ENCODE results near the gene MRPS2. TPM values are rescaled to one million over a fixed set of nuclear protein-coding genes. Genes with fewer than 3 reads are reported as not detected.

Gene MRPS2
- total and polyA plus RNA-seq, 2 donors (not counting 3 experiments of a cell fraction or from before 2014, with no cell fraction given), result 50.8 to 231 TPM

GRCh38 chr9:135522137-135522877 lies 21.8 kb downstream of the MRPS2 start:
- CTCF ChIA-PET, result interaction anchor here (0.9 kb wide), 1 partner anchor 18 kb away, joined by 3 read pairs; no protein-coding TSS in a partner anchor

More at GRCh38 chr9:135522137-135522877, 21.8 kb downstream of the MRPS2 start:
- no peak for TF ChIP-seq CTCF (IDR thresholded peaks at IDR 0.05; ENCODE audit: extremely low read depth in 1 of 2, insufficient read depth in 1 of 2, low read depth in 1 of 2, low read length in 2 of 2)
- no peak for TF ChIP-seq POLR2A (IDR thresholded peaks at IDR 0.05; ENCODE audit: low read depth, low read length)
- TF ChIP-seq JUN (IDR thresholded peaks at IDR 0.05; ENCODE audit: borderline replicate concordance, insufficient read depth, insufficient read length, low read depth), result no peak
- no peak for TF ChIP-seq MYC (IDR thresholded peaks at IDR 0.05; ENCODE audit: low read depth, low read length)
- Histone ChIP-seq H3K79me2 (ENCODE audit: control insufficient read depth, insufficient read depth, low read length) (no peaks in the 10 kb centered on the region), H3K36me3 (ENCODE audit: control insufficient read depth in 2 of 2, extremely low read depth in 1 of 2, insufficient read depth in 2 of 2, low read length in 2 of 2) (no peaks in the 10 kb centered on the region), H3K9me3 (replicated peaks; ENCODE audit: control insufficient read depth, insufficient read depth, low read length) (no peaks in the 10 kb centered on the region), H3K9ac (replicated peaks; ENCODE audit: extremely low read depth, insufficient read depth, low read length) (no peak overlapping the region), H4K20me1 (replicated peaks; ENCODE audit: control insufficient read depth, extremely low read depth, insufficient read depth, low read length) (no peaks in the 10 kb centered on the region), H3K4me2 (ENCODE audit: insufficient read depth, low read length) (no peak overlapping the region), H3K4me3 (replicated peaks in 1 of 3; ENCODE audit: insufficient read depth in 1 of 3, low read depth in 1 of 3, low read length in 3 of 3) (no peak overlapping the region), H3K4me1 (ENCODE audit: control insufficient read depth, extremely low read depth, insufficient read depth, low read length) (no peaks in the 10 kb centered on the region), H3K27me3 (ENCODE audit: control insufficient read depth in 2 of 2, insufficient read depth in 2 of 2, low read length in 2 of 2) (no peaks in the 10 kb centered on the region), H3K9me1 (replicated peaks; ENCODE audit: control insufficient read depth, extremely low read depth, insufficient read depth, low read length) (no peaks in the 10 kb centered on the region), H2AFZ (ENCODE audit: low read depth, low read length) (no peak overlapping the region), H3K27ac (ENCODE audit: insufficient read depth, low read depth, low read length) (no peak overlapping the region)
- no TSS peak for BruUV-seq (replicated peaks)
- dilution Hi-C loops (cut with MboI; ENCODE audit: extremely low pct_ligation_motif_present, low sequenced_read_pairs), result no loop called here
- DNase-seq (ENCODE audit: low read depth, low spot score) (no peak), FAIRE-seq (no peak)
- POLR2A ChIA-PET, result no interaction called here
- intact Hi-C loops (cut with micrococcal nuclease), result no loop called here

Data from endothelial cell of umbilical vein (primary cell).